T-helper 17 cell (primary cell): ENCODE results near the gene THSD4. TPM values are rescaled to one million over a fixed set of nuclear protein-coding genes. Genes with fewer than 3 reads are reported as not detected.
A peak's percentile ranks its signal among the peaks of the same experiment; 100 is the strongest.

Source experiments
- ATAC-seq: fragments of 150-1000 bp; cut with Tn5 transposase; 2 replicates; pipeline ENCODE4 v1.10.0; 2021; ENCODE audit warnings: mild to moderate bottlenecking, moderate library complexity
- DNase-seq, 3 donors: peaks; one replicate each; pipeline versions ENCODE4 v3.0.0 to v3.0.0-alpha.2; 2020 to 2021
- H3K9me3 ChIP-seq: one replicate; pipeline ENCODE4 v1.7.0; 2013; ENCODE audit warnings: low read length, mild to moderate bottlenecking; ENCODE audit not compliant: control insufficient read depth, poor library complexity, severe bottlenecking
- H3K27ac Mint-ChIP-seq: one replicate; pipeline ENCODE4 v1.8.0; 2022; ENCODE audit warnings: mild to moderate bottlenecking, moderate library complexity, mixed read lengths
- H3K27me3 Mint-ChIP-seq: one replicate; pipeline ENCODE4 v1.8.0; 2022; ENCODE audit warnings: mixed read lengths
- H3K36me3 Mint-ChIP-seq: one replicate; pipeline ENCODE4 v1.8.0; 2022; ENCODE audit warnings: low read depth, mixed read lengths
- H3K4me1 Mint-ChIP-seq: one replicate; pipeline ENCODE4 v1.8.0; 2022; ENCODE audit warnings: mild to moderate bottlenecking, mixed read lengths
- H3K4me3 Mint-ChIP-seq: one replicate; pipeline ENCODE4 v1.8.0; 2022; ENCODE audit warnings: mild to moderate bottlenecking, moderate library complexity, mixed read lengths
- total RNA-seq, 4 donors: library from RNA in 2 of 4; stranded (reverse) in 2 of 4; gene quantifications; one replicate each; pipeline ENCODE4 v1.2.3 and lab custom pipeline; 2022 to 2026

The THSD4 gene
- total RNA-seq, 2 donors from 2014 or later: not detected

GRCh38 chr15:71800835-71801745 is 685.8 kb downstream of the THSD4 start:
- Mint-ChIP-seq H3K36me3 (peaks cover 6% of the 10 kb centered on the region), H3K27ac (no peak overlapping the region), H3K4me3 (no peak overlapping the region), H3K4me1 (peaks cover 2% of the 10 kb centered on the region), H3K27me3 (peaks cover 57% of the 10 kb centered on the region)
- H3K9me3 ChIP-seq: no peaks in the 10 kb centered on the region
- no peak for DNase-seq
- peak; percentile 41 for ATAC-seq

GRCh38 chr15:71801935-71802655 is 686.8 kb downstream of the THSD4 start:
- no peaks in the 10 kb centered on the region for H3K9me3 ChIP-seq
- no peak overlapping the region for H3K4me3 Mint-ChIP-seq
- H3K4me1 Mint-ChIP-seq: peaks cover 2% of the 10 kb centered on the region

GRCh38 chr15:71802770-71803169 is 687.5 kb downstream of the THSD4 start:
- no peak overlapping the region for H3K4me3 Mint-ChIP-seq
- no peaks in the 10 kb centered on the region for H3K9me3 ChIP-seq
- peaks cover 70% of the 10 kb centered on the region for H3K27me3 Mint-ChIP-seq
- ATAC-seq (peak; percentile 40), DNase-seq (no peak)
- peaks cover 2% of the 10 kb centered on the region for H3K4me1 Mint-ChIP-seq
- H3K27ac Mint-ChIP-seq: no peak overlapping the region
- peaks cover 6% of the 10 kb centered on the region for H3K36me3 Mint-ChIP-seq

More at GRCh38 chr15:71801935-71802655, 686.8 kb downstream of the THSD4 start:
- no peak for DNase-seq
- no peak for ATAC-seq
- H3K36me3 Mint-ChIP-seq: peaks cover 6% of the 10 kb centered on the region
- H3K27ac Mint-ChIP-seq: no peak overlapping the region
- peaks cover 63% of the 10 kb centered on the region for H3K27me3 Mint-ChIP-seq

GRCh38 chr15:71804226-71804625 is 689.0 kb downstream of the THSD4 start:
- Mint-ChIP-seq H3K36me3 (peaks cover 6% of the 10 kb centered on the region), H3K27ac (no peak overlapping the region), H3K4me1 (peaks cover 2% of the 10 kb centered on the region), H3K27me3 (peaks cover 68% of the 10 kb centered on the region), H3K4me3 (no peak overlapping the region)
- H3K9me3 ChIP-seq: no peaks in the 10 kb centered on the region
- DNase-seq (no peak), ATAC-seq (no peak)

GRCh38 chr15:71804695-71805470 is 689.6 kb downstream of the THSD4 start:
- peaks cover 66% of the 10 kb centered on the region for H3K27me3 Mint-ChIP-seq
- H3K4me1 Mint-ChIP-seq: peaks cover 2% of the 10 kb centered on the region
- peaks cover 6% of the 10 kb centered on the region for H3K36me3 Mint-ChIP-seq
- H3K27ac Mint-ChIP-seq: no peak overlapping the region
- H3K9me3 ChIP-seq: no peaks in the 10 kb centered on the region
- no peak for ATAC-seq
- DNase-seq: no peak
- H3K4me3 Mint-ChIP-seq: no peak overlapping the region

GRCh38 chr15:71806452-71806931 is 691.2 kb downstream of the THSD4 start:
- DNase-seq (no peak), ATAC-seq (no peak)
- H3K9me3 ChIP-seq: no peaks in the 10 kb centered on the region
- peaks cover 4% of the 10 kb centered on the region for H3K36me3 Mint-ChIP-seq
- peaks cover 2% of the 10 kb centered on the region for H3K4me1 Mint-ChIP-seq
- H3K4me3 Mint-ChIP-seq: no peak overlapping the region
- no peak overlapping the region for H3K27ac Mint-ChIP-seq
- H3K27me3 Mint-ChIP-seq: peaks cover 50% of the 10 kb centered on the region

GRCh38 chr15:71807125-71807629 is 691.9 kb downstream of the THSD4 start:
- H3K4me3 Mint-ChIP-seq: no peak overlapping the region
- H3K27ac Mint-ChIP-seq: no peak overlapping the region
- ATAC-seq (no peak), DNase-seq (no peak)
- H3K9me3 ChIP-seq: no peaks in the 10 kb centered on the region
- peaks cover 45% of the 10 kb centered on the region for H3K27me3 Mint-ChIP-seq
- H3K36me3 Mint-ChIP-seq: peaks cover 4% of the 10 kb centered on the region
- H3K4me1 Mint-ChIP-seq: peaks cover 2% of the 10 kb centered on the region

GRCh38 chr15:71807691-71808091 is 692.4 kb downstream of the THSD4 start:
- Mint-ChIP-seq H3K36me3 (peaks cover 2% of the 10 kb centered on the region), H3K4me1 (peaks cover 2% of the 10 kb centered on the region), H3K27ac (no peak overlapping the region), H3K27me3 (peaks cover 40% of the 10 kb centered on the region), H3K4me3 (no peak overlapping the region)
- DNase-seq (no peak), ATAC-seq (no peak)
- no peaks in the 10 kb centered on the region for H3K9me3 ChIP-seq

GRCh38 chr15:71808311-71809020 is 693.2 kb downstream of the THSD4 start:
- peaks cover 2% of the 10 kb centered on the region for H3K36me3 Mint-ChIP-seq

GRCh38 chr15:71809346-71809745 is 694.1 kb downstream of the THSD4 start:
- H3K27ac Mint-ChIP-seq: peak overlapping the region; percentile 11
- H3K9me3 ChIP-seq: no peaks in the 10 kb centered on the region
- no peak for ATAC-seq
- H3K4me1 Mint-ChIP-seq: peaks cover 2% of the 10 kb centered on the region
- no peak overlapping the region for H3K4me3 Mint-ChIP-seq
- no peak for DNase-seq
- H3K27me3 Mint-ChIP-seq: peaks cover 35% of the 10 kb centered on the region
- H3K36me3 Mint-ChIP-seq: peaks cover 2% of the 10 kb centered on the region

More at GRCh38 chr15:71808311-71809020, 693.2 kb downstream of the THSD4 start:
- DNase-seq: no peak
- H3K4me3 Mint-ChIP-seq: no peak overlapping the region
- peaks cover 35% of the 10 kb centered on the region for H3K27me3 Mint-ChIP-seq
- H3K9me3 ChIP-seq: no peaks in the 10 kb centered on the region
- peak overlapping the region; percentile 11 for H3K27ac Mint-ChIP-seq
- no peak for ATAC-seq
- peaks cover 2% of the 10 kb centered on the region for H3K4me1 Mint-ChIP-seq

- ATAC-seq: no peak
- no peak for DNase-seq
- H3K4me1 Mint-ChIP-seq: no peaks in the 10 kb centered on the region
- H3K9me3 ChIP-seq: no peaks in the 10 kb centered on the region
- peaks cover 2% of the 10 kb centered on the region for H3K36me3 Mint-ChIP-seq
- no peak within 1 kb of the TSS for H3K4me3 Mint-ChIP-seq
- H3K27me3 Mint-ChIP-seq: peaks cover 27% of the 10 kb centered on the region
- no peak within 1 kb of the TSS for H3K27ac Mint-ChIP-seq
These were observed 695.2 kb downstream of the THSD4 start, which contains the start of gene NR2E3 for GRCh38 chr15:71810256-71811035. Gene NR2E3, plus strand, starts transcription at chr15:71810554. Its CDS starts 190 bp downstream, at chr15:71810744.
